PC-9 (cell line): Measurements from ENCODE around the gene MRPL12. TPM values are rescaled to one million over a fixed set of nuclear protein-coding genes. Genes with fewer than 3 reads are reported as not detected.

ENCODE experiments used
- BruUV-seq: library from RNA; stranded (reverse); fragments of 400-500 nt; replicated peaks from 2 replicates; lab custom pipeline; 2021; lab: Mats Ljungman, UMichigan
- CTCF ChIA-PET: fragments of 300-600 bp; sonication (Branson Sonifier 250); formaldehyde crosslinking; loops from one replicate; lab custom pipeline; 2022; ENCODE audit warnings: antibody characterized with exemption; lab: Charles Lee
- POLR2A ChIA-PET: fragments of 300-600 bp; sonication (Branson Sonifier 250); formaldehyde crosslinking; loops from one replicate; lab custom pipeline; 2022; ENCODE audit warnings: antibody characterized with exemption; ENCODE audit not compliant: unreplicated experiment; lab: Charles Lee
- DNase-seq, 2 experiments: peaks; one replicate each; pipeline versions ENCODE4 v3.0.0 to v3.0.0-alpha.2; 2015 to 2022; ENCODE audit warnings: mixed read lengths in 1 of 2
- H2AFZ ChIP-seq: fragments of 200-600 bp; sonication (generic); 2 replicates; pipeline ENCODE4 v1.8.1; 2017; ENCODE audit warnings: antibody characterized with exemption
- H3F3A ChIP-seq: fragments of 200-600 bp; sonication (generic); 2 replicates; pipeline ENCODE4 v1.8.1; 2017; ENCODE audit warnings: antibody characterized with exemption, mild to moderate bottlenecking, low read depth; ENCODE audit not compliant: insufficient read depth
- H3K27ac ChIP-seq: fragments of 200-600 bp; sonication (generic); 2 replicates; pipeline ENCODE4 v1.6.1; 2016; ENCODE audit warnings: mixed run types
- H3K27me3 ChIP-seq: fragments of 200-600 bp; sonication (generic); 2 replicates; pipeline ENCODE4 v1.6.1; 2016; ENCODE audit warnings: low read depth, mixed run types; ENCODE audit not compliant: insufficient read depth
- H3K36me3 ChIP-seq: fragments of 200-600 bp; sonication (generic); 2 replicates; pipeline ENCODE4 v1.6.1; 2016; ENCODE audit warnings: low read depth, mixed run types
- H3K4me1 ChIP-seq: fragments of 200-600 bp; sonication (generic); replicated peaks from 2 replicates; pipeline ENCODE4 v1.6.1; 2016; ENCODE audit warnings: mixed run types; ENCODE audit not compliant: insufficient read depth
- H3K4me2 ChIP-seq: fragments of 200-600 bp; sonication (generic); 2 replicates; pipeline ENCODE4 v1.6.1; 2017; ENCODE audit warnings: mixed run types
- H3K4me3 ChIP-seq: fragments of 200-600 bp; sonication (generic); 2 replicates; pipeline ENCODE4 v1.6.1; 2016; ENCODE audit warnings: mixed run types
- H3K79me2 ChIP-seq: fragments of 200-600 bp; sonication (generic); 2 replicates; pipeline ENCODE4 v1.6.1; 2017; ENCODE audit warnings: low read depth, mixed run types
- H3K9me2 ChIP-seq: fragments of 200-600 bp; sonication (generic); 2 replicates; pipeline ENCODE4 v1.8.1; 2017; ENCODE audit warnings: mild to moderate bottlenecking; ENCODE audit not compliant: insufficient read depth
- H3K9me3 ChIP-seq: fragments of 200-600 bp; sonication (generic); 2 replicates; pipeline ENCODE4 v1.8.1; 2016; ENCODE audit warnings: low read depth; ENCODE audit not compliant: insufficient read depth
- H4K20me1 ChIP-seq: fragments of 200-600 bp; sonication (generic); 2 replicates; pipeline ENCODE4 v1.8.1; 2017; ENCODE audit not compliant: insufficient read depth
- EZH2 ChIP-seq: fragments of 200-600 bp; sonication (generic); IDR thresholded peaks from 2 replicates; pipeline ENCODE4 v1.8.0; 2017; ENCODE audit warnings: antibody characterized with exemption, low read depth
- intact Hi-C: fragments of 100-400 bp; cut with micrococcal nuclease; formaldehyde crosslinking; loops from one replicate; pipeline ENCODE4 v1.10.0; 2022; ENCODE audit not compliant: unreplicated experiment
- total RNA-seq: library from RNA; stranded (reverse); gene quantifications from 2 replicates; pipeline ENCODE4 v1.2.3, GENCODE V29; 2021
- TF ChIP-seq, protein P1 (sequence below): fragments of 200-600 bp; sonication (generic); conservative IDR thresholded peaks from 2 replicates; pipeline ENCODE4 v1.6.1; 2017; ENCODE audit warnings: mixed run types, antibody characterized with exemption, mild to moderate bottlenecking, moderate library complexity

The MRPL12 gene
- total RNA-seq, 1 experiment from 2014 or later = 98.6 TPM

DNA sequence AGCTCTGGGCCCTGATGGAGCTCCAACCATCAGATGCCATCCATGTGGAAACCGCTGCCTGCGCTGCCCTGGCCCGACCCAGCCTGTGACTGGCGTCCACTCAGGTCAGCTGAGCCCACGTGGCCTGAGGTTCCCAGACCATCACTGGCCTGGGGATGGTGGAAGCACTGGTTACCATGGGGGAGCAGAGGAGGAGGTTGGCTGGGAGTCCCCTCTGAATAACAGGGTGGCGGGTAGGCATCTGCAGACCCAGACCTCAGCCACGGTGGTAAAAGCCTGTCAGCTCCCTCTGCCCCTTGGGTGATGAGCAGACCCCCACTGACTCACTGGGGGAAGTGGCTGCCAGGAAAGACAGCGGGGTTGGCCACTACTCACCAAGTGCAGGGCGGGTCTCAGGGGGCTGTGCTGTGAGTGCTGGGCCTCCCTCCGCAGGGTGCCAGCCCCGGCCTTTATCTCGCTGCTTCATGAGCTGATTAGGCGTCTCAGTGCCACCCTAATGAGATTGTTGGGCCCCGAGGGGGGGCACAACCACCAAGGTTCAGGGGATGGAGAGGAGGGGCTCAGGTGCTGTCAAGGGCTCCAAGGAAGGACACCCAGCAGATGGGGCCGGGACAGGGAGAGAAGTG lies 46.9 kb upstream of the MRPL12 start, which contains the start of gene PDE6G:
Gene PDE6G (minus strand): TSS at position 425 of the 626 bp plus-strand sequence. CDS start 3,237 bp downstream, outside the sequence.
- ChIA-PET CTCF (no interaction called here), POLR2A (no interaction called here)
- H3K4me2 ChIP-seq = no peak within 1 kb of the TSS
- H3K36me3 ChIP-seq = no peaks in the 10 kb centered on the region
- BruUV-seq = no TSS peak
- H3K4me3 ChIP-seq = no peak within 1 kb of the TSS
- no peaks in the 10 kb centered on the region for H3K79me2 ChIP-seq
- H3K4me1 ChIP-seq = peaks cover 21% of the 10 kb centered on the region
- intact Hi-C loops = no loop called here
- H2AFZ ChIP-seq = no peak within 1 kb of the TSS
- DNase-seq = no peak
- H3K27ac ChIP-seq = no peak within 1 kb of the TSS
- no peaks in the 10 kb centered on the region for H3K9me3 ChIP-seq
- H3K9me2 ChIP-seq = no peaks in the 10 kb centered on the region
- no peaks in the 10 kb centered on the region for H4K20me1 ChIP-seq
- no peaks in the 10 kb centered on the region for H3K27me3 ChIP-seq
- TF ChIP-seq, protein P1, sequence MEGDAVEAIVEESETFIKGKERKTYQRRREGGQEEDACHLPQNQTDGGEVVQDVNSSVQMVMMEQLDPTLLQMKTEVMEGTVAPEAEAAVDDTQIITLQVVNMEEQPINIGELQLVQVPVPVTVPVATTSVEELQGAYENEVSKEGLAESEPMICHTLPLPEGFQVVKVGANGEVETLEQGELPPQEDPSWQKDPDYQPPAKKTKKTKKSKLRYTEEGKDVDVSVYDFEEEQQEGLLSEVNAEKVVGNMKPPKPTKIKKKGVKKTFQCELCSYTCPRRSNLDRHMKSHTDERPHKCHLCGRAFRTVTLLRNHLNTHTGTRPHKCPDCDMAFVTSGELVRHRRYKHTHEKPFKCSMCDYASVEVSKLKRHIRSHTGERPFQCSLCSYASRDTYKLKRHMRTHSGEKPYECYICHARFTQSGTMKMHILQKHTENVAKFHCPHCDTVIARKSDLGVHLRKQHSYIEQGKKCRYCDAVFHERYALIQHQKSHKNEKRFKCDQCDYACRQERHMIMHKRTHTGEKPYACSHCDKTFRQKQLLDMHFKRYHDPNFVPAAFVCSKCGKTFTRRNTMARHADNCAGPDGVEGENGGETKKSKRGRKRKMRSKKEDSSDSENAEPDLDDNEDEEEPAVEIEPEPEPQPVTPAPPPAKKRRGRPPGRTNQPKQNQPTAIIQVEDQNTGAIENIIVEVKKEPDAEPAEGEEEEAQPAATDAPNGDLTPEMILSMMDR = no peak
- no peak for TF ChIP-seq EZH2
- H3F3A ChIP-seq = peaks cover 20% of the 10 kb centered on the region

DNA sequence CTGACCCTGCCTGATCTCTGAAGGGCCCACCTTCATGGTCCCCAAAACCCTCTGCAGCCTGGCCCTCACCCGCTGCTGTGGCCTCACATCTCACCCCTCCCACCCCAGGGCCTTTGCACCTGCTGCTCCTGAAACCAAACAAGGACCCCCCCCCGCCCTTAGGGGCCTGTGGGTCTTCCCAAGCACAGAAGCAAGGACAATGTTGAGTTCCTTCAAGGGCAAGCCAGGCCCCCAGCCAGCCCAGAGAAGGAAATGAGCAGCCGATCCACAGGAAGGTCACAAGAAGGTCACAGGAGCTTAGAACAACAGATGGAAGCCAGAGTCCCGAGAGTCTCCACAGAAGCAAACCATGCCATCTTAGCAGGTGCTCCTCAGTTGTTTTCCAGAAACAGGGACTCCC lies 46.3 kb upstream of the MRPL12 start:
- ChIA-PET POLR2A (no interaction called here), CTCF (no interaction called here)
- no peaks in the 10 kb centered on the region for H3K27me3 ChIP-seq
- peaks cover 21% of the 10 kb centered on the region for H3K4me1 ChIP-seq
- no peak overlapping the region for H3K4me3 ChIP-seq
- no peak overlapping the region for H2AFZ ChIP-seq
- intact Hi-C loops = no loop called here
- no peaks in the 10 kb centered on the region for H3K9me3 ChIP-seq
- no peaks in the 10 kb centered on the region for H4K20me1 ChIP-seq
- no peak overlapping the region for H3K27ac ChIP-seq
- no TSS peak for BruUV-seq
- no peaks in the 10 kb centered on the region for H3K79me2 ChIP-seq
- no peak overlapping the region for H3K4me2 ChIP-seq
- no peaks in the 10 kb centered on the region for H3K9me2 ChIP-seq
- DNase-seq = no peak
- peaks cover 20% of the 10 kb centered on the region for H3F3A ChIP-seq
- no peak for TF ChIP-seq EZH2
- TF ChIP-seq, protein P1 = no peak
- no peaks in the 10 kb centered on the region for H3K36me3 ChIP-seq

DNA sequence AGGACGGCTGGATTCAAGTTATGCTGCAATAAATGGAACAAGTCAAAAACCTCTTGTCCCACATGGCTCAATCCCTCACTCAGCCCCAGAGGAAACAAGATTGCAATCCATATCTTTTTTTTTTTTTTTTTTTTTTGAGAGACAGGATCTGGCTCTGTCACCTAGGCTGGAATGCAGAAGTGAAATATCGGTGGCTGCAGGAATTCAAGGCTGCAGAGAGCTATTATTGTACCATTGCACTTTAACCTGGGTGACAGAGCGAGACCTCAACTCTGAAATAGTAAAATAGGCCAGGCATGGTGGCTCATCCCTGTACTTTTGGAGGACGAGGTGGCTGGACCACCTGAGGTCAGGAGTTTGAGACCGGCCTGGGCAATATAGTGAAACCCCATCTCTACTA lies 44.1 kb upstream of the MRPL12 start:
- Histone ChIP-seq H3K27ac (peak overlapping the region; percentile 65), H3K4me2 (peak overlapping the region; percentile 68)
- intact Hi-C loops = no loop called here

More for the DNA sequence above, 44.1 kb upstream of the MRPL12 start:
- ChIA-PET CTCF (no interaction called here), POLR2A (interaction anchor here (0.5 to 0.7 kb wide), 8 partner anchors 23 to 463 kb away, joined by 4 to 23 read pairs (median 10); partner anchors contain the start of genes ARL16, HGS and MAFG)
- H3K9me3 ChIP-seq = no peaks in the 10 kb centered on the region
- H3K36me3 ChIP-seq = no peaks in the 10 kb centered on the region
- peak overlapping the region; percentile 15; the same call in 1 of the 2 replicates for H3K4me3 ChIP-seq
- H4K20me1 ChIP-seq = no peaks in the 10 kb centered on the region
- peaks cover 20% of the 10 kb centered on the region for H3F3A ChIP-seq
- H3K4me1 ChIP-seq = peaks cover 21% of the 10 kb centered on the region
- no peak overlapping the region for H2AFZ ChIP-seq
- H3K79me2 ChIP-seq = no peaks in the 10 kb centered on the region
- peak; percentile 51 to 68 for DNase-seq
- no peaks in the 10 kb centered on the region for H3K9me2 ChIP-seq
- TF ChIP-seq EZH2 = no peak
- TF ChIP-seq, protein P1 = no peak
- no peaks in the 10 kb centered on the region for H3K27me3 ChIP-seq
- BruUV-seq = no TSS peak
